T-helper 1 cell (primary cell): ENCODE results near the gene IL32.

Experiments used
- DNase-seq, 5 donors: peaks; one replicate each; pipeline ENCODE4 v3.0.0-alpha.2; 2012 to 2020

The IL32 gene

GRCh38 chr16:3092501-3092941 lies 27.1 kb downstream of the IL32 start:
- DNase-seq = no peak

GRCh38 chr16:3094289-3095027 lies 29.0 kb downstream of the IL32 start:
- peak in 4 of 5 donors; percentile 40 to 80 (median 51) for DNase-seq

- DNase-seq = peak; percentile 30 to 80 (median 58)
These were observed 30.4 kb downstream of the IL32 start for GRCh38 chr16:3095869-3096268.

GRCh38 chr16:3096362-3096761 lies 30.9 kb downstream of the IL32 start:
- no peak for DNase-seq

GRCh38 chr16:3097266-3097665 lies 31.8 kb downstream of the IL32 start:
- no peak for DNase-seq

- no peak for DNase-seq
These were observed 33.3 kb downstream of the IL32 start, which contains the start of gene ZSCAN10 for GRCh38 chr16:3098459-3099394. Gene ZSCAN10 (minus strand): TSS chr16:3099294. CDS start chr16:3092937, 6,357 bp downstream.

- DNase-seq = no peak
These were observed 33.9 kb downstream of the IL32 start for GRCh38 chr16:3099395-3099731.

GRCh38 chr16:3099732-3100499 lies 34.5 kb downstream of the IL32 start:
- DNase-seq = peak; percentile 87 to 94 (median 88)

- DNase-seq = peak in 3 of 5 donors; percentile 22 to 69 (median 45)
These were observed 35.8 kb downstream of the IL32 start for GRCh38 chr16:3101018-3101840.

GRCh38 chr16:3101841-3102470 lies 36.5 kb downstream of the IL32 start:
- DNase-seq = peak in 1 of 5 donors; percentile 47

- peak; percentile 85 to 93 (median 88) for DNase-seq
These were observed 40.9 kb downstream of the IL32 start for GRCh38 chr16:3106205-3106928.

- DNase-seq = no peak
These were observed 46.8 kb downstream of the IL32 start, which contains the start of gene ZNF205 for GRCh38 chr16:3112058-3112880. Gene ZNF205 (plus strand): TSS chr16:3112586. CDS start chr16:3113431, 845 bp downstream.

GRCh38 chr16:3112881-3113574 lies 47.6 kb downstream of the IL32 start:
- no peak for DNase-seq

- DNase-seq = no peak
These were observed 48.5 kb downstream of the IL32 start for GRCh38 chr16:3113765-3114479.

GRCh38 chr16:3115003-3115402 lies 49.6 kb downstream of the IL32 start:
- no peak for DNase-seq

- DNase-seq = no peak
These were observed 50.1 kb downstream of the IL32 start for GRCh38 chr16:3115561-3115960.

GRCh38 chr16:3118204-3118790 lies 52.9 kb downstream of the IL32 start:
- no peak for DNase-seq

GRCh38 chr16:3118846-3119245 lies 53.4 kb downstream of the IL32 start:
- DNase-seq = no peak
